Transverse colon (tissue), 4 donors: Measurements from ENCODE around the gene DDX17. TPM values are rescaled to one million over a fixed set of nuclear protein-coding genes. Genes with fewer than 3 reads are reported as not detected.
A peak's percentile ranks its signal among the peaks of the same experiment; 100 is the strongest.

Experiments used
- DNase-seq: peaks from one replicate; pipeline ENCODE4 v3.0.0-alpha.2; 2019
- H3K27ac ChIP-seq, 4 donors: fragments of 200-600 bp; sonication (generic); 2 replicates each; pipeline ENCODE4 v1.5.1; 2016 to 2018; ENCODE audit warnings: inconsistent platforms in 4 of 4
- H3K27me3 ChIP-seq: fragments of 200-600 bp; sonication (generic); 2 replicates; pipeline ENCODE4 v1.5.1; 2017; ENCODE audit warnings: inconsistent platforms
- H3K36me3 ChIP-seq, 4 donors: fragments of 200-600 bp; sonication (generic); 2 replicates each; pipeline ENCODE4 v1.5.1; 2017 to 2019; ENCODE audit warnings: inconsistent platforms in 4 of 4
- H3K4me1 ChIP-seq, 4 donors: fragments of 200-600 bp; sonication (generic); 2 replicates each; pipeline ENCODE4 v1.5.1; 2017 to 2020; ENCODE audit warnings: inconsistent platforms in 4 of 4
- H3K4me3 ChIP-seq, 4 donors: fragments of 200-600 bp; sonication (generic); 1 replicate in 1 of 4; 2 replicates in 3 of 4; pipeline versions ENCODE4 v1.5.1 to v1.6.1; 2017 to 2019; ENCODE audit warnings: inconsistent platforms in 4 of 4
- H3K9me3 ChIP-seq, 2 donors: fragments of 200-600 bp; sonication (generic); 2 replicates each; pipeline ENCODE4 v1.5.1; 2017 to 2019; ENCODE audit warnings: inconsistent platforms in 2 of 2
- CTCF ChIP-seq, 5 experiments: fragments of 200-600 bp in 3 of 5; fragments of 450-650 bp in 2 of 5; sonication (generic) in 3 of 5; IDR thresholded peaks; 1 replicate in 2 of 5; 2 replicates in 3 of 5; pipeline ENCODE4 v1.5.1; 2016 to 2017; ENCODE audit warnings: antibody characterized with exemption in 5 of 5, inconsistent platforms in 3 of 5, mild to moderate bottlenecking in 2 of 5, moderate library complexity in 1 of 5
- EP300 ChIP-seq: sonication (generic); formaldehyde crosslinking; IDR thresholded peaks from one replicate; pipeline ENCODE4 v1.6.1; 2017; ENCODE audit warnings: antibody characterized with exemption, low read depth
- POLR2A ChIP-seq: fragments of 450-650 bp; IDR thresholded peaks from one replicate; pipeline ENCODE4 v1.6.1; 2016; ENCODE audit warnings: antibody characterized with exemption, mild to moderate bottlenecking, moderate library complexity
- POLR2AphosphoS5 ChIP-seq, 3 donors: sonication (generic); formaldehyde crosslinking; IDR thresholded peaks; one replicate each; pipeline ENCODE4 v1.6.1; 2016; ENCODE audit warnings: antibody characterized with exemption in 3 of 3
- WGBS, 2 donors: methylation state at CpG; one replicate each; pipeline ENCODE4 v1.1.5; 2018; ENCODE audit warnings: low coverage in 1 of 2; 5-methylcytosine and 5-hydroxymethylcytosine counted together
- in situ Hi-C, 4 donors: fragments of 200-750 bp; cut with MboI; loops; one replicate each; pipeline versions ENCODE4 v1.15.0 to v1.15.1; 2017; ENCODE audit warnings: low sequenced_read_pairs in 3 of 4, low pct_ligation_motif_present in 1 of 4, low pct_unique_long_range_greater_than_20kb in 1 of 4
- intact Hi-C: fragments of 100-400 bp; cut with DNase I; formaldehyde crosslinking; loops from one replicate; pipeline ENCODE4 v1.15.1; 2023; ENCODE audit warnings: low total_unique reads
- total RNA-seq, 4 donors: library from RNA; depleted of rRNA; stranded (reverse); fragments of >200 nt; gene quantifications; one replicate each; pipeline ENCODE4 v1.1.0, GENCODE V29; 2016

Gene DDX17
- total RNA-seq, 4 donors from 2014 or later, result 506 to 1,034 (median 728) TPM

- H3K27ac ChIP-seq, result peak within 1 kb of the TSS in 3 of 4 donors; percentile 45 to 66 (median 62)
Observed at GRCh38 chr22:38467904-38468442, 38.1 kb downstream of the DDX17 start, which contains the start of gene KDELR3. KDELR3 (plus strand) TSS chr22:38468096; CDS start chr22:38468234, 138 bp downstream.

GRCh38 chr22:38467438-38467903 is 38.6 kb downstream of the DDX17 start:
- peaks cover 41% of the 10 kb centered on the region for H3K27me3 ChIP-seq
- intact Hi-C loops (no loop called here), in situ Hi-C loops (no loop called here)
- H3K9me3 ChIP-seq, result no peaks in the 10 kb centered on the region
- no peaks in the 10 kb centered on the region for H3K36me3 ChIP-seq
- H3K27ac ChIP-seq, result peak overlapping the region in 3 of 4 donors; percentile 45 to 66 (median 62)
- TF ChIP-seq POLR2A (no peak), CTCF (IDR thresholded peaks at IDR 0.05) (no peak), POLR2AphosphoS5 (IDR thresholded peaks at IDR 0.05) (no peak), EP300 (no peak)
- peaks cover 0 to 18% (median 14%) of the 10 kb centered on the region in 4 donors for H3K4me1 ChIP-seq
- peak overlapping the region; percentile 33 to 60 (median 49) for H3K4me3 ChIP-seq
- DNase-seq, result peak; percentile 56
- 21% methylated on average over 17 of the region's 20 CpGs; no CpG with 5 or more reads in 1 of the 2 donors for WGBS, 2 donors

More at GRCh38 chr22:38467904-38468442, 38.1 kb downstream of the DDX17 start, which contains the start of gene KDELR3:
- peak within 1 kb of the TSS; percentile 33 to 60 (median 49) for H3K4me3 ChIP-seq
- peaks cover 0 to 18% (median 14%) of the 10 kb centered on the region in 4 donors for H3K4me1 ChIP-seq
- TF ChIP-seq POLR2AphosphoS5 (IDR thresholded peaks at IDR 0.05) (peak in 2 of 3 donors; percentile 37 to 61), CTCF (IDR thresholded peaks at IDR 0.05) (no peak), POLR2A (peak; percentile 43), EP300 (no peak)
- DNase-seq, result peak; percentile 80
- H3K9me3 ChIP-seq, result no peaks in the 10 kb centered on the region
- 4% methylated on average over 18 of the region's 53 CpGs; no CpG with 5 or more reads in 1 of the 2 donors for WGBS, 2 donors
- intact Hi-C loops (no loop called here), in situ Hi-C loops (no loop called here)
- H3K27me3 ChIP-seq, result peaks cover 36% of the 10 kb centered on the region
- no peaks in the 10 kb centered on the region for H3K36me3 ChIP-seq

GRCh38 chr22:38465673-38466490 is 40.2 kb downstream of the DDX17 start:
- Histone ChIP-seq H3K36me3 (no peaks in the 10 kb centered on the region), H3K27me3 (peaks cover 57% of the 10 kb centered on the region), H3K27ac (no peak overlapping the region), H3K4me3 (no peak overlapping the region), H3K4me1 (peaks cover 0 to 26% (median 21%) of the 10 kb centered on the region in 4 donors), H3K9me3 (no peaks in the 10 kb centered on the region)
- in situ Hi-C loops (no loop called here), intact Hi-C loops (no loop called here)
- peak; percentile 33 for DNase-seq
- TF ChIP-seq CTCF (IDR thresholded peaks at IDR 0.05), result no peak
- no peak for TF ChIP-seq EP300
- TF ChIP-seq POLR2A, result no peak
- TF ChIP-seq POLR2AphosphoS5 (IDR thresholded peaks at IDR 0.05), result no peak
- WGBS, 2 donors, result 63% methylated on average over 25 of the region's 26 CpGs; no CpG with 5 or more reads in 1 of the 2 donors

- peaks cover 63% of the 10 kb centered on the region for H3K27me3 ChIP-seq
- DNase-seq, result no peak
- intact Hi-C loops, result no loop called here
Observed at GRCh38 chr22:38464992-38465672, 41.0 kb downstream of the DDX17 start.

More at GRCh38 chr22:38464992-38465672, 41.0 kb downstream of the DDX17 start:
- Histone ChIP-seq H3K4me3 (no peak overlapping the region), H3K4me1 (peaks cover 0 to 26% (median 21%) of the 10 kb centered on the region in 4 donors), H3K27ac (no peak overlapping the region), H3K36me3 (no peaks in the 10 kb centered on the region), H3K9me3 (no peaks in the 10 kb centered on the region)
- WGBS, 2 donors, result 78 to 80% methylated on average over 4 to 10 of the region's 10 CpGs
- TF ChIP-seq EP300, result no peak
- TF ChIP-seq CTCF (IDR thresholded peaks at IDR 0.05), result no peak
- no peak for TF ChIP-seq POLR2A
- no peak for TF ChIP-seq POLR2AphosphoS5 (IDR thresholded peaks at IDR 0.05)
- in situ Hi-C loops, result no loop called here
